HCT116 (cell line): ENCODE data around the gene HSPBAP1. TPM values are rescaled to one million over a fixed set of nuclear protein-coding genes. Genes with fewer than 3 reads are reported as not detected.

ENCODE experiments used
- ATAC-seq: fragments of 200-7000 bp; cut with Tn5 transposase; 2 replicates; pipeline ENCODE4 v1.9.1; 2020; ENCODE audit warnings: mild to moderate bottlenecking, moderate library complexity
- BruUV-seq: library from RNA; stranded (reverse); fragments of 400-500 nt; replicated peaks from 2 replicates; lab custom pipeline; 2021; lab: Mats Ljungman, UMichigan
- CTCF ChIA-PET: fragments of 300-600 bp; sonication (Branson Sonifier 250); formaldehyde crosslinking; loops from one replicate; lab custom pipeline; 2021; ENCODE audit warnings: antibody characterized with exemption; lab: Charles Lee
- POLR2A ChIA-PET: fragments of 300-600, 350-600 bp; sonication (Branson Sonifier 250); formaldehyde crosslinking; loops from one replicate; lab custom pipeline; 2021; ENCODE audit warnings: antibody characterized with exemption; lab: Charles Lee
- RAD21 ChIA-PET, 2 experiments: fragments of 300-600 bp; sonication (Branson Sonifier 250); formaldehyde crosslinking; loops; one replicate each; lab custom pipeline; 2023; ENCODE audit warnings: low total read pairs in 2 of 2; ENCODE audit not compliant: uncharacterized antibody in 2 of 2, unreplicated experiment in 2 of 2, low non-redundant PET in 1 of 2; lab: Charles Lee
- DNase-seq: peaks from one replicate; pipeline ENCODE4 v3.0.0-alpha.2; 2010; ENCODE audit warnings: low read depth, low spot score
- H2AFZ ChIP-seq: fragments of 200-600 bp; shearing (Covaris generic), sonication (generic); 2 replicates; pipeline ENCODE4 v1.6.1; 2017; ENCODE audit warnings: low read depth, mixed run types, mixed read lengths, antibody characterized with exemption, low read length; ENCODE audit not compliant: poor library complexity, severe bottlenecking
- H3K27ac ChIP-seq: 2 replicates; pipeline ENCODE4 v1.5.1; 2012; ENCODE audit warnings: low read depth, low read length
- H3K27me3 ChIP-seq: fragments of 200-600 bp; sonication (generic); 2 replicates; pipeline ENCODE4 v1.6.1; 2016; ENCODE audit warnings: mixed run types, low read length, mixed read lengths; ENCODE audit not compliant: insufficient read depth
- H3K36me3 ChIP-seq, 2 experiments: fragments of 200-500 bp in 1 of 2; fragments of 200-600 bp in 1 of 2; sonication (Bioruptor generic) in 1 of 2; sonication (generic) in 1 of 2; 2 replicates each; pipeline versions ENCODE4 v1.5.1 to v1.6.1; 2014 to 2016; ENCODE audit warnings: low read length in 2 of 2, inconsistent platforms in 1 of 2, mixed read lengths in 1 of 2, mixed run types in 1 of 2; ENCODE audit not compliant: insufficient read depth in 2 of 2, control insufficient read depth in 1 of 2
- H3K4me1 ChIP-seq, 2 experiments: fragments of 200-600 bp in 1 of 2; sonication (generic) in 1 of 2; 2 replicates each; pipeline versions ENCODE4 v1.5.1 to v1.6.1; 2012 to 2017; ENCODE audit warnings: low read length in 2 of 2, inconsistent platforms in 1 of 2, mild to moderate bottlenecking in 1 of 2, mixed read lengths in 1 of 2, mixed run types in 1 of 2, moderate library complexity in 1 of 2; ENCODE audit not compliant: insufficient read depth in 2 of 2, control insufficient read depth in 1 of 2
- H3K4me2 ChIP-seq: fragments of 200-600 bp; sonication (generic); 2 replicates; pipeline ENCODE4 v1.6.1; 2017; ENCODE audit warnings: mixed run types, low read length, mixed read lengths
- H3K4me3 ChIP-seq, 2 experiments: fragments of 200-600 bp in 1 of 2; sonication (generic) in 1 of 2; replicated peaks in 1 of 2; 2 replicates each; pipeline ENCODE4 v1.5.1; 2011 to 2016; ENCODE audit warnings: low read length in 2 of 2, control low read depth in 1 of 2, low read depth in 1 of 2, mild to moderate bottlenecking in 1 of 2, mixed read lengths in 1 of 2, mixed run types in 1 of 2
- H3K79me2 ChIP-seq: fragments of 200-600 bp; sonication (generic); 2 replicates; pipeline ENCODE4 v1.6.1; 2017; ENCODE audit warnings: mild to moderate bottlenecking, mixed run types, low read length, moderate library complexity, mixed read lengths; ENCODE audit not compliant: insufficient read depth
- H3K9ac ChIP-seq: fragments of 200-600 bp; sonication (generic); 2 replicates; pipeline ENCODE4 v1.6.1; 2016; ENCODE audit warnings: low read length, mixed read lengths
- H3K9me2 ChIP-seq: fragments of 200-600 bp; sonication (generic), shearing (Covaris generic); 2 replicates; pipeline ENCODE4 v1.6.1; 2017; ENCODE audit warnings: mixed run types, mild to moderate bottlenecking, moderate library complexity; ENCODE audit not compliant: insufficient read depth
- H3K9me3 ChIP-seq, 2 experiments: fragments of 200-500 bp in 1 of 2; fragments of 200-600 bp in 1 of 2; sonication (Bioruptor generic) in 1 of 2; sonication (generic) in 1 of 2; 2 replicates each; pipeline ENCODE4 v1.6.1; 2014 to 2017; ENCODE audit warnings: low read length in 2 of 2, mixed read lengths in 2 of 2, inconsistent platforms in 1 of 2, low read depth in 1 of 2, mild to moderate bottlenecking in 1 of 2, mixed run types in 1 of 2, moderate library complexity in 1 of 2; ENCODE audit not compliant: control insufficient read depth in 1 of 2, insufficient read depth in 1 of 2
- H4K20me1 ChIP-seq: fragments of 200-600 bp; sonication (generic), shearing (Covaris generic); 2 replicates; pipeline ENCODE4 v1.6.1; 2017; ENCODE audit warnings: mixed run types, mild to moderate bottlenecking, moderate library complexity; ENCODE audit not compliant: insufficient read depth
- ATF3 ChIP-seq: IDR thresholded peaks from 2 replicates; pipeline ENCODE4 v1.6.1; 2012
- EGR1 ChIP-seq: IDR thresholded peaks from 2 replicates; pipeline ENCODE4 v1.6.1; 2012; ENCODE audit warnings: low read depth
- ELF1 ChIP-seq: IDR thresholded peaks from 2 replicates; pipeline ENCODE4 v1.6.1; 2012; ENCODE audit warnings: low read depth, borderline replicate concordance
- EZH2phosphoT487 ChIP-seq: fragments of 200-600 bp; IDR thresholded peaks from 2 replicates; pipeline ENCODE4 v1.6.1; 2018; ENCODE audit warnings: antibody characterized with exemption, borderline replicate concordance
- POLR2A ChIP-seq: IDR thresholded peaks from 2 replicates; pipeline ENCODE4 v1.7.0; 2011; ENCODE audit warnings: borderline replicate concordance; ENCODE audit not compliant: insufficient read depth, insufficient read length; ENCODE audit errors: extremely low read depth
- POLR2AphosphoS5 ChIP-seq: IDR thresholded peaks from 2 replicates; pipeline ENCODE4 v1.6.1; 2011; ENCODE audit warnings: mild to moderate bottlenecking, low read depth, low read length, moderate library complexity
- REST ChIP-seq: IDR thresholded peaks from 2 replicates; pipeline ENCODE4 v1.6.1; 2012; ENCODE audit warnings: low read depth
- SP1 ChIP-seq: IDR thresholded peaks from 2 replicates; pipeline ENCODE4 v1.6.1; 2012; ENCODE audit warnings: low read depth
- ZNF274 ChIP-seq: fragments of 200-500 bp; sonication (Bioruptor generic); IDR thresholded peaks from 2 replicates; pipeline ENCODE4 v1.6.1; 2014; ENCODE audit warnings: mild to moderate bottlenecking, low read depth, low read length, inconsistent platforms
- intact Hi-C: fragments of 100-400 bp; cut with micrococcal nuclease; formaldehyde crosslinking; loops from 2 replicates; pipeline ENCODE4 v1.10.0; 2022
- total RNA-seq: library from RNA; stranded (reverse); gene quantifications from one replicate; pipeline ENCODE4 v1.2.1, GENCODE V29; 2021; ENCODE audit not compliant: unreplicated experiment
- TF ChIP-seq, protein P1 (sequence below): IDR thresholded peaks from 2 replicates; pipeline ENCODE4 v1.6.1; 2012
- TF ChIP-seq, protein P2 (sequence below), 3 experiments: fragments of 200-600 bp in 1 of 3; sonication (generic) in 1 of 3; IDR thresholded peaks in 2 of 3; conservative IDR thresholded peaks in 1 of 3; 2 replicates each; pipeline ENCODE4 v1.5.1; 2012 to 2017; ENCODE audit warnings: low read depth in 2 of 3, low read length in 2 of 3, antibody characterized with exemption in 1 of 3, borderline replicate concordance in 1 of 3, control low read depth in 1 of 3, mild to moderate bottlenecking in 1 of 3, mixed read lengths in 1 of 3, mixed run types in 1 of 3, moderate library complexity in 1 of 3; ENCODE audit not compliant: insufficient read depth in 1 of 3

Gene HSPBAP1
- total RNA-seq, 1 experiment from 2014 or later, result 6.6 TPM

GRCh38 chr3:122776675-122777468 lies 16.8 kb downstream of the HSPBAP1 start:
- RAD21 ChIA-PET, result no interaction called here
- no peaks in the 10 kb centered on the region for H3K36me3 ChIP-seq
- H3K9me2 ChIP-seq, result no peaks in the 10 kb centered on the region
- no peaks in the 10 kb centered on the region for H3K9me3 ChIP-seq
- no peak overlapping the region for H3K4me3 ChIP-seq
- H4K20me1 ChIP-seq, result no peaks in the 10 kb centered on the region
- no peak overlapping the region for H3K4me2 ChIP-seq
- no peaks in the 10 kb centered on the region for H3K27me3 ChIP-seq
- no peak overlapping the region for H3K27ac ChIP-seq
- intact Hi-C loops, result no loop called here
- H2AFZ ChIP-seq, result no peak overlapping the region
- TF ChIP-seq EZH2phosphoT487, result no peak
- TF ChIP-seq ATF3, result no peak
- TF ChIP-seq, protein P1, sequence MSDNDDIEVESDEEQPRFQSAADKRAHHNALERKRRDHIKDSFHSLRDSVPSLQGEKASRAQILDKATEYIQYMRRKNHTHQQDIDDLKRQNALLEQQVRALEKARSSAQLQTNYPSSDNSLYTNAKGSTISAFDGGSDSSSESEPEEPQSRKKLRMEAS, result no peak
- no peak for TF ChIP-seq SP1
- TF ChIP-seq EGR1, result no peak
- TF ChIP-seq ELF1, result no peak
- no peak for TF ChIP-seq ZNF274
- TF ChIP-seq POLR2AphosphoS5, result no peak
- TF ChIP-seq REST, result no peak
- TF ChIP-seq POLR2A, result no peak
- TF ChIP-seq, protein P2, sequence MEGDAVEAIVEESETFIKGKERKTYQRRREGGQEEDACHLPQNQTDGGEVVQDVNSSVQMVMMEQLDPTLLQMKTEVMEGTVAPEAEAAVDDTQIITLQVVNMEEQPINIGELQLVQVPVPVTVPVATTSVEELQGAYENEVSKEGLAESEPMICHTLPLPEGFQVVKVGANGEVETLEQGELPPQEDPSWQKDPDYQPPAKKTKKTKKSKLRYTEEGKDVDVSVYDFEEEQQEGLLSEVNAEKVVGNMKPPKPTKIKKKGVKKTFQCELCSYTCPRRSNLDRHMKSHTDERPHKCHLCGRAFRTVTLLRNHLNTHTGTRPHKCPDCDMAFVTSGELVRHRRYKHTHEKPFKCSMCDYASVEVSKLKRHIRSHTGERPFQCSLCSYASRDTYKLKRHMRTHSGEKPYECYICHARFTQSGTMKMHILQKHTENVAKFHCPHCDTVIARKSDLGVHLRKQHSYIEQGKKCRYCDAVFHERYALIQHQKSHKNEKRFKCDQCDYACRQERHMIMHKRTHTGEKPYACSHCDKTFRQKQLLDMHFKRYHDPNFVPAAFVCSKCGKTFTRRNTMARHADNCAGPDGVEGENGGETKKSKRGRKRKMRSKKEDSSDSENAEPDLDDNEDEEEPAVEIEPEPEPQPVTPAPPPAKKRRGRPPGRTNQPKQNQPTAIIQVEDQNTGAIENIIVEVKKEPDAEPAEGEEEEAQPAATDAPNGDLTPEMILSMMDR (IDR thresholded peaks at IDR 0.05 in 2 of 3, conservative IDR thresholded peaks at IDR 0.05 in 1 of 3; ENCODE audit: borderline replicate concordance in 1 of 3, insufficient read depth in 1 of 3, low read depth in 2 of 3, low read length in 2 of 3), result no peak
- TF ChIP-seq, all 23 proteins: peak for 0
- ATAC-seq (no peak), DNase-seq (no peak)
- CTCF ChIA-PET, result no interaction called here
- no peak overlapping the region for H3K9ac ChIP-seq
- POLR2A ChIA-PET, result no interaction called here
- TSS peak; percentile 22 for BruUV-seq
- H3K4me1 ChIP-seq, result no peaks in the 10 kb centered on the region
- no peaks in the 10 kb centered on the region for H3K79me2 ChIP-seq
